HepG2 (cell line): ENCODE data around the gene TUBB. TPM values are rescaled to one million over a fixed set of nuclear protein-coding genes. Genes with fewer than 3 reads are reported as not detected.

Source experiments
- BRF2 ChIP-seq: sonication (generic); formaldehyde crosslinking; IDR thresholded peaks from 2 replicates; pipeline ENCODE4 v1.8.1; 2022; ENCODE audit warnings: mild to moderate bottlenecking, missing genetic modification reagents
- HOXD1 ChIP-seq: sonication (generic); formaldehyde crosslinking; IDR thresholded peaks from 2 replicates; pipeline ENCODE4 v1.5.0; 2020; ENCODE audit warnings: missing genetic modification reagents
- KAT8 ChIP-seq: IDR thresholded peaks from 2 replicates; pipeline ENCODE4 v1.6.1; 2016; ENCODE audit warnings: missing genetic modification reagents, missing compliant biosample characterization
- MAF1 ChIP-seq: sonication (generic); formaldehyde crosslinking; IDR thresholded peaks from 2 replicates; pipeline ENCODE4 v1.5.0; 2020; ENCODE audit warnings: missing genetic modification reagents, borderline replicate concordance
- NR2C2 ChIP-seq: sonication (generic); formaldehyde crosslinking; IDR thresholded peaks from 2 replicates; pipeline ENCODE4 v1.4.0; 2020; ENCODE audit warnings: missing genetic modification reagents, mild to moderate bottlenecking, moderate library complexity, borderline replicate concordance
- REXO4 ChIP-seq: sonication (generic); formaldehyde crosslinking; IDR thresholded peaks from 2 replicates; pipeline ENCODE4 v1.8.0; 2022; ENCODE audit warnings: missing genetic modification reagents, mild to moderate bottlenecking, borderline replicate concordance
- RXRA ChIP-seq: sonication (generic); formaldehyde crosslinking; IDR thresholded peaks from 2 replicates; pipeline ENCODE4 v1.5.1; 2020; ENCODE audit warnings: missing genetic modification reagents
- ZBTB7B ChIP-seq: sonication (generic); formaldehyde crosslinking; IDR thresholded peaks from 2 replicates; pipeline ENCODE4 v1.4.0; 2020; ENCODE audit warnings: missing genetic modification reagents
- ZFYVE20 ChIP-seq: sonication (generic); formaldehyde crosslinking; IDR thresholded peaks from 2 replicates; pipeline ENCODE4 v1.8.0; 2023; ENCODE audit warnings: low read depth, mild to moderate bottlenecking, moderate library complexity, missing genetic modification reagents, borderline replicate concordance
- ZMAT5 ChIP-seq: sonication (generic); formaldehyde crosslinking; IDR thresholded peaks from 2 replicates; pipeline ENCODE4 v1.5.0; 2020; ENCODE audit warnings: mild to moderate bottlenecking, low read depth, missing genetic modification reagents, borderline replicate concordance
- ZNF18 ChIP-seq: sonication (generic); formaldehyde crosslinking; IDR thresholded peaks from 2 replicates; pipeline ENCODE4 v1.8.0; 2022; ENCODE audit warnings: mild to moderate bottlenecking, missing genetic modification reagents; ENCODE audit not compliant: insufficient replicate concordance
- ZNF318 ChIP-seq: sonication (generic); formaldehyde crosslinking; IDR thresholded peaks from 2 replicates; pipeline ENCODE4 v1.4.0; 2020; ENCODE audit warnings: mild to moderate bottlenecking, missing genetic modification reagents
- ZNF33A ChIP-seq: sonication (generic); formaldehyde crosslinking; IDR thresholded peaks from 2 replicates; pipeline ENCODE4 v1.5.1; 2020; ENCODE audit warnings: missing genetic modification reagents, mild to moderate bottlenecking, moderate library complexity, borderline replicate concordance
- ZNF34 ChIP-seq: sonication (generic); formaldehyde crosslinking; IDR thresholded peaks from 2 replicates; pipeline ENCODE4 v1.4.0; 2020; ENCODE audit warnings: mild to moderate bottlenecking, missing genetic modification reagents, borderline replicate concordance
- ZSCAN25 ChIP-seq: sonication (generic); formaldehyde crosslinking; IDR thresholded peaks from 2 replicates; pipeline ENCODE4 v1.8.0; 2022; ENCODE audit warnings: mild to moderate bottlenecking, missing genetic modification reagents
- polyA plus RNA-seq, 8 experiments: library from polyadenylated mRNA; depleted of rRNA in 3 of 8; stranded (reverse) in 7 of 8; unstranded in 1 of 8; fragments of >200 nt; fragmentation: Illumina TruSeq in 4 of 8; extraction: Trizol in 4 of 8; gene quantifications; 2 replicates each; pipeline versions ENCODE4 v1.2.1 to v1.2.3, GENCODE V29; 2011 to 2016; ENCODE audit warnings: low read depth in 4 of 8, missing spikeins in 1 of 8, mixed read lengths in 1 of 8; ENCODE audit not compliant: insufficient read depth in 1 of 8
- total RNA-seq, 5 experiments: library from RNA; depleted of rRNA; stranded (reverse); fragments of >200 nt; fragmentation: Illumina TruSeq; extraction: Trizol; gene quantifications; 2 replicates each; pipeline ENCODE4 v1.2.3, GENCODE V29; 2016; ENCODE audit warnings: low read depth in 1 of 5

The TUBB gene
- total and polyA plus RNA-seq, 2 of the 13 experiments (the other 11 are each of a cell fraction or from before 2014, with no cell fraction given), result 911 to 1,163 TPM

GRCh38 chr6:30717129-30717844 lies 2.9 kb upstream of the TUBB start, which contains the start of gene MDC1 (continued):
- TF ChIP-seq ZNF318 (0 out of 2 replicates have a peak, but pooled peaks have one; percentile 29), ZNF18 (CRISPR knock-in tag) (peak; percentile 59), ZBTB7B (CRISPR knock-in tag) (peak; percentile 66; the same call in 1 of the 2 replicates), NR2C2 (CRISPR knock-in tag) (peak; percentile 90), BRF2 (CRISPR knock-in tag) (peak; percentile 96), RXRA (CRISPR knock-in tag) (peak; percentile 86), ZMAT5 (CRISPR knock-in tag) (no peak), ZFYVE20 (no peak; the same call in 1 of the 2 replicates), HOXD1 (no peak), ZNF33A (CRISPR knock-in tag) (no peak; the same call in 1 of the 2 replicates), REXO4 (CRISPR knock-in tag) (no peak), MAF1 (CRISPR knock-in tag) (peak; percentile 77; the same call in 1 of the 2 replicates), ZNF34 (CRISPR knock-in tag) (peak; percentile 63; the same call in 1 of the 2 replicates), ZSCAN25 (peak; percentile 63; the same call in 1 of the 2 replicates), KAT8 (CRISPR knock-in tag) (peak; percentile 98)
